Gastroesophageal sphincter (tissue), 3 donors: Measurements from ENCODE around the gene C1QL1.

Experiments
- CTCF ChIP-seq, 4 experiments: fragments of 200-600 bp in 2 of 4; fragments of 450-650 bp in 2 of 4; sonication (generic) in 1 of 4; IDR thresholded peaks; one replicate each; pipeline ENCODE4 v1.5.1; 2017 to 2019; ENCODE audit warnings: antibody characterized with exemption in 4 of 4, mild to moderate bottlenecking in 2 of 4, moderate library complexity in 2 of 4
- EP300 ChIP-seq: sonication (generic); formaldehyde crosslinking; IDR thresholded peaks from one replicate; pipeline ENCODE4 v1.6.1; 2017; ENCODE audit warnings: antibody characterized with exemption, mild to moderate bottlenecking
- POLR2A ChIP-seq, 2 donors: fragments of 450-650 bp; IDR thresholded peaks; one replicate each; pipeline ENCODE4 v1.6.1; 2017; ENCODE audit warnings: antibody characterized with exemption in 2 of 2, mild to moderate bottlenecking in 2 of 2, moderate library complexity in 1 of 2
- POLR2AphosphoS5 ChIP-seq: sonication (generic); formaldehyde crosslinking; IDR thresholded peaks from one replicate; pipeline ENCODE4 v1.6.1; 2017; ENCODE audit warnings: antibody characterized with exemption

GRCh38 chr17:44935116-44935515, 33.0 kb downstream of the C1QL1 start:
- TF ChIP-seq CTCF (IDR thresholded peaks at IDR 0.05) (no peak), POLR2A (IDR thresholded peaks at IDR 0.05) (no peak), EP300 (no peak), POLR2AphosphoS5 (no peak)
